Astrocyte of the spinal cord (primary cell): Measurements from ENCODE around the gene MTHFD2L.

Experiments used
- DNase-seq: peaks from one replicate; pipeline ENCODE4 v3.0.0; 2011; ENCODE audit warnings: low read depth, low spot score
- H3K4me3 ChIP-seq: 2 replicates; pipeline ENCODE4 v1.5.1; 2011; ENCODE audit warnings: low read depth, mild to moderate bottlenecking, low read length, moderate library complexity
- CTCF ChIP-seq: IDR thresholded peaks from 2 replicates; pipeline ENCODE4 v1.5.1; 2012; ENCODE audit warnings: low read depth, mild to moderate bottlenecking, low read length, inconsistent platforms
- in situ Hi-C: cut with HindIII; loops from 2 replicates; pipeline ENCODE4 v1.10.0; 2017; ENCODE audit warnings: low sequenced_read_pairs

The MTHFD2L gene

GRCh38 chr4:74268643-74269042, 110.7 kb downstream of the MTHFD2L start:
- in situ Hi-C loops: no loop called here
- H3K4me3 ChIP-seq: no peak overlapping the region
- no peak for TF ChIP-seq CTCF
- DNase-seq: no peak

- H3K4me3 ChIP-seq: no peak overlapping the region
- in situ Hi-C loops: no loop called here
- DNase-seq: no peak
- no peak for TF ChIP-seq CTCF
Measured at GRCh38 chr4:74278490-74278889, 120.6 kb downstream of the MTHFD2L start.

GRCh38 chr4:74279716-74280115, 121.8 kb downstream of the MTHFD2L start:
- no peak overlapping the region for H3K4me3 ChIP-seq
- in situ Hi-C loops: no loop called here
- DNase-seq: no peak
- TF ChIP-seq CTCF: no peak

GRCh38 chr4:74282926-74283325, 125.0 kb downstream of the MTHFD2L start:
- TF ChIP-seq CTCF: no peak
- in situ Hi-C loops: no loop called here
- DNase-seq: no peak
- no peak overlapping the region for H3K4me3 ChIP-seq

GRCh38 chr4:74283614-74284013, 125.7 kb downstream of the MTHFD2L start:
- H3K4me3 ChIP-seq: no peak overlapping the region
- peak; percentile 65 for DNase-seq
- in situ Hi-C loops: no loop called here
- TF ChIP-seq CTCF: no peak

GRCh38 chr4:74284053-74284452, 126.1 kb downstream of the MTHFD2L start:
- no peak for TF ChIP-seq CTCF
- in situ Hi-C loops: no loop called here
- peak; percentile 61 for DNase-seq
- no peak overlapping the region for H3K4me3 ChIP-seq

- in situ Hi-C loops: no loop called here
- H3K4me3 ChIP-seq: no peak overlapping the region
- DNase-seq: no peak
- TF ChIP-seq CTCF: no peak
Measured at GRCh38 chr4:74287164-74287563, 129.2 kb downstream of the MTHFD2L start.
